ENCODE results near the gene RSAD1. TPM values are rescaled to one million over a fixed set of nuclear protein-coding genes. Genes with fewer than 3 reads are reported as not detected.

Gene RSAD1
- total RNA-seq, 1 donor from 2014 or later = 25.9 TPM

DNA sequence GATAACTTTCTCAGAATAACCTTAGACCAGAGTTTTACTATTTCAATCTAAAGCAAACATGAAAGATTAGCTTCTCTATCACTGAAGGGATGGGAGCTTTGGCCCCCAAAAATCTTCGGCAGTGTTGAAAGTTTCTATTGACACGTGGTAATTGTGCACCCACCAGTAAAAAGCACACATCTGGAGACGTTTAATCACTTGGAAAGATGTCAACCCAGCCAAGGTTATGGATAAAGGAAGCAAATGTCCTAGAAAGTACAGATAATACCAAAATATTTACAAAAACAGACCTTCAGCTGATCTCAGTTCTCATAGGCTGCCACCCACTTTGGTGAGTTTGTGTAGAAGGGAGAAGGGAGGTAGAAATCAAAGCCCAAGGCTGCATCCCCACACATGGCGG lies 34.8 kb downstream of the RSAD1 start:
- H3K27me3 Mint-ChIP-seq (ENCODE audit: unreplicated experiment) = peaks cover 9% of the 10 kb centered on the region
- no peak overlapping the region for H3K27ac Mint-ChIP-seq (ENCODE audit: unreplicated experiment)
- TF ChIP-seq, protein P1, sequence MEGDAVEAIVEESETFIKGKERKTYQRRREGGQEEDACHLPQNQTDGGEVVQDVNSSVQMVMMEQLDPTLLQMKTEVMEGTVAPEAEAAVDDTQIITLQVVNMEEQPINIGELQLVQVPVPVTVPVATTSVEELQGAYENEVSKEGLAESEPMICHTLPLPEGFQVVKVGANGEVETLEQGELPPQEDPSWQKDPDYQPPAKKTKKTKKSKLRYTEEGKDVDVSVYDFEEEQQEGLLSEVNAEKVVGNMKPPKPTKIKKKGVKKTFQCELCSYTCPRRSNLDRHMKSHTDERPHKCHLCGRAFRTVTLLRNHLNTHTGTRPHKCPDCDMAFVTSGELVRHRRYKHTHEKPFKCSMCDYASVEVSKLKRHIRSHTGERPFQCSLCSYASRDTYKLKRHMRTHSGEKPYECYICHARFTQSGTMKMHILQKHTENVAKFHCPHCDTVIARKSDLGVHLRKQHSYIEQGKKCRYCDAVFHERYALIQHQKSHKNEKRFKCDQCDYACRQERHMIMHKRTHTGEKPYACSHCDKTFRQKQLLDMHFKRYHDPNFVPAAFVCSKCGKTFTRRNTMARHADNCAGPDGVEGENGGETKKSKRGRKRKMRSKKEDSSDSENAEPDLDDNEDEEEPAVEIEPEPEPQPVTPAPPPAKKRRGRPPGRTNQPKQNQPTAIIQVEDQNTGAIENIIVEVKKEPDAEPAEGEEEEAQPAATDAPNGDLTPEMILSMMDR (IDR thresholded peaks at IDR 0.05; ENCODE audit: unreplicated experiment) = no peak
- H3K9me3 Mint-ChIP-seq (ENCODE audit: unreplicated experiment) = no peaks in the 10 kb centered on the region
- H3K36me3 Mint-ChIP-seq (ENCODE audit: low read depth, unreplicated experiment) = no peaks in the 10 kb centered on the region
- DNase-seq (ENCODE audit: low spot score) = no peak
- no peak overlapping the region for H3K4me3 Mint-ChIP-seq (ENCODE audit: unreplicated experiment)
- peaks cover 9% of the 10 kb centered on the region for H3K4me1 Mint-ChIP-seq (ENCODE audit: unreplicated experiment)

DNA sequence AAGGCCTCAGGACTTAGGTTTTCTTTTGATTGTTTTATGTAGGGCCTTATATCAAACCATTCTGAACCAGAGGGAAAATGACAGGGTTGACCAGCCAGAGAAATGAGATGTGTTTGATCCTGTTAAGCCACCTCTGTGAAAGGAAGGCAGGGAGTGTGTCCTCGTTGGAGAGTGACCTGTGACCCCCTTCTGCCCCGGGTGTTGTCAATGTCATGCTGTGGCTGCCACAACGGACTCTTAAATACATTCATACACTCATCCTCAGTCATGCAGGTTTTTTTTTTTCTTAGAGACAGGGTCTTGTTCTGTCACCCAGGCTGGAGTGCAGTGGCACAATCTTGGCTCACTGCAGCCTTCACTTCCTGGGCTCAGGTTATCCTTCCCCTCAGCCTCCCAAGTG lies 35.7 kb downstream of the RSAD1 start:
- no peaks in the 10 kb centered on the region for H3K9me3 Mint-ChIP-seq (ENCODE audit: unreplicated experiment)
- TF ChIP-seq, protein P1 (IDR thresholded peaks at IDR 0.05; ENCODE audit: unreplicated experiment) = no peak
- H3K27me3 Mint-ChIP-seq (ENCODE audit: unreplicated experiment) = peaks cover 7% of the 10 kb centered on the region
- no peak overlapping the region for H3K4me3 Mint-ChIP-seq (ENCODE audit: unreplicated experiment)
- no peaks in the 10 kb centered on the region for H3K36me3 Mint-ChIP-seq (ENCODE audit: low read depth, unreplicated experiment)
- no peak overlapping the region for H3K27ac Mint-ChIP-seq (ENCODE audit: unreplicated experiment)
- DNase-seq (ENCODE audit: low spot score) = no peak
- peaks cover 7% of the 10 kb centered on the region for H3K4me1 Mint-ChIP-seq (ENCODE audit: unreplicated experiment)

DNA sequence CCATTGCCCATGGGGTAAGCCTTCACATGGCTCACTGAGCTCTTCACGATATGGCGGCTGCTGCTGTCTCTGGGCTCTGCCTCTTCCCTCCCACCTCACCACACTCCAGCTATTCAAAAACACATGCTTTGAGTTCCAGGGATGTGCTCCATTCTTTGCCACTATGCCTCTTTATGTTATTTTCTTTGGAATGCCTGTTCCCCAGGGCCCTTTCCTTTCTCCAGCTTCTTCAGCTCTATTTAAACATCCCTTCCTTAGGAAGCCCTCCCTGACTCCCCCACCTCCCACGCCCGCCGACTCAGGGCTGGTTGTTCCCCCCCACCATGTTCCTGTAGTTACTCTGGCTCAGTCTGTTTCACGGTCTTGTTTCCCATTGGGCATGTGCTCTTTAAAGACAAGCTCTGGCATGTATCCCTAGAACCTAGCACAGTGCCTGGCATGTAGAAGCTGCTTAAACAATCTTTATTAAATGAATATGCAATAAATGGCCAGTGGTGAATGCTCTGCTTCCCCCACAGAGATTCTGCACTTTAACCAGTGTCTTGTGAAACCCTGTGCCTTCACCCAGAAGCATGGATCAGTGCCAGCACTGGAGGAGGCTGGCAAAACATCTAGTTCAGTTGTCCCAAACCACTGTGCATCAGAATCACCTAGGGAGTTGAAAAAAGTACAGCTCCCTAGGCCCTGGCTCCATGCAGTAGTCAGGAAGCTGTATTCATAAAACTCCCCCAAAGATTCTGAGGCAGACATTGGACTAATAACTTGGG lies 36.5 kb downstream of the RSAD1 start:
- no peak overlapping the region for H3K4me3 Mint-ChIP-seq (ENCODE audit: unreplicated experiment)
- H3K4me1 Mint-ChIP-seq (ENCODE audit: unreplicated experiment) = peaks cover 7% of the 10 kb centered on the region
- no peaks in the 10 kb centered on the region for H3K36me3 Mint-ChIP-seq (ENCODE audit: low read depth, unreplicated experiment)
- TF ChIP-seq, protein P1 (IDR thresholded peaks at IDR 0.05; ENCODE audit: unreplicated experiment) = no peak
- DNase-seq (ENCODE audit: low spot score) = no peak
- peaks cover 5% of the 10 kb centered on the region for H3K27me3 Mint-ChIP-seq (ENCODE audit: unreplicated experiment)
- H3K9me3 Mint-ChIP-seq (ENCODE audit: unreplicated experiment) = no peaks in the 10 kb centered on the region
- H3K27ac Mint-ChIP-seq (ENCODE audit: unreplicated experiment) = no peak overlapping the region

DNA sequence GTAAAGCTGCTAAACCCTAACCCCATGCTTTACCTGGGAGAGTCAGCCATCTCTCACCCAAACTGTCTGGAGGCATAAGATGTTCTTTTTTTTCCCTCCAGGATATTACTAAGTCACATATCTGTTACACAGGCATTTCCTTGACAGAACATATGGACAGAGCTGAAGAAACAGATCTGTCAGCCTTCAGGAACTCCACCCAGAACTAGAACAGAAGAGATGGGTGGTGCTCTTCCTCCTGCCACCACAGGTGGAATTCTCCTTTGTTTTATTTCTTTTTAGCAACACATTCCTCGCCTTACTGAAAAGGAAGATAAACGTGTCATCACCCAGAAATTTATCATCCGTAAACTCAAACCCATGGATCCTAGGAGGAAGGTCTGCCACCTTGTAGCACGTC lies 38.4 kb downstream of the RSAD1 start:
- no peaks in the 10 kb centered on the region for H3K36me3 Mint-ChIP-seq (ENCODE audit: low read depth, unreplicated experiment)
- DNase-seq (ENCODE audit: low spot score) = no peak
- no peak overlapping the region for H3K4me3 Mint-ChIP-seq (ENCODE audit: unreplicated experiment)
- H3K4me1 Mint-ChIP-seq (ENCODE audit: unreplicated experiment) = peaks cover 7% of the 10 kb centered on the region
- no peak overlapping the region for H3K27ac Mint-ChIP-seq (ENCODE audit: unreplicated experiment)
- TF ChIP-seq, protein P1 (IDR thresholded peaks at IDR 0.05; ENCODE audit: unreplicated experiment) = no peak
- peaks cover 5% of the 10 kb centered on the region for H3K27me3 Mint-ChIP-seq (ENCODE audit: unreplicated experiment)
- no peaks in the 10 kb centered on the region for H3K9me3 Mint-ChIP-seq (ENCODE audit: unreplicated experiment)
